Liver (tissue), 3 donors: ENCODE results near the gene IP6K3.

Experiments
- RAD21 ChIP-seq, 2 donors: IDR thresholded peaks; 2 replicates each; pipeline ENCODE4 v1.6.1; 2016; ENCODE audit warnings: antibody characterized with exemption in 2 of 2, mild to moderate bottlenecking in 2 of 2
- RXRA ChIP-seq, 2 donors: IDR thresholded peaks; 2 replicates each; pipeline ENCODE4 v1.6.1; 2017 to 2018; ENCODE audit warnings: antibody characterized with exemption in 2 of 2, mild to moderate bottlenecking in 1 of 2
- YY1 ChIP-seq: IDR thresholded peaks from 2 replicates; pipeline ENCODE4 v1.6.1; 2016; ENCODE audit warnings: antibody characterized with exemption, mild to moderate bottlenecking
- TF ChIP-seq, protein P1 (sequence below): IDR thresholded peaks from 2 replicates; pipeline ENCODE4 v1.6.1; 2016; ENCODE audit warnings: antibody characterized with exemption, mild to moderate bottlenecking
- TF ChIP-seq, protein P2 (sequence below): fragments of 150-350 bp; IDR thresholded peaks from 2 replicates; pipeline ENCODE4 v1.5.1; 2017; ENCODE audit warnings: improper control_type of control experiment, low read depth, low read length; ENCODE audit not compliant: missing input control
- TF ChIP-seq, protein P3 (sequence below): IDR thresholded peaks from 2 replicates; pipeline ENCODE4 v1.6.1; 2016; ENCODE audit warnings: antibody characterized with exemption
- donor health status: healthy.
- donor health status: healthy.

DNA sequence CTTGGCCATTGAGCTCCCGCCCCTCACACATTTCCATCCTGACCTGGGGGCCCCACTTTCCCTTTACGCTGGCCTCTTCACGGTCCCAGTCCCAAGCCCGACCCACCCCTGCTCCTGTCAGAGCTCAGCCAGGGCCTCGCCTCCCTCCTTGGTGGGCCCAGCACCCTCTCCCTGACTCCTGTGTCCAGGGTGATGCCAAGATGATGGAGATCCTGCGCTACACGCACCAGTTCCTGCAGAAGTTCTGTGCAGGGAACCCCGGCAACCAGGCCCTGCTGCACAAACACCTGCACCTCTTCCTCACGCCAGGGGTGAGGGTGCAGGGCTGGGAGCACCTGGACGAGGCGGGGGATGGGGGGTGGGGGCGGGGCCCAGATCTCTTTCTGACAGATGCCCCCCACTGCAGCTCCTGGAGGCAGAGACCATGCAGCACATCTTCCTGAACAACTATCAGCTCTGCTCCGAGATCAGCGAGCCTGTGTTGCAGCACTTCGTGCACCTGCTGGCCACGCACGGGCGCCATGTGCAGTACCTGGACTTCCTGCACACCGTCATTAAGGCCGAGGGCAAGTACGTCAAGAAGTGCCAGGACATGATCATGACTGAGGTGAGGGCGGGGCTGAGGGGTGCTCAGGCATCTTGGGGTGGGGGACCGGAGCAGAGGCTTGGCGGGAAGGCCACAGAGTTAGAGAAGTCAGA lies 68.3 kb downstream of the IP6K3 start:
- TF ChIP-seq, protein P1, sequence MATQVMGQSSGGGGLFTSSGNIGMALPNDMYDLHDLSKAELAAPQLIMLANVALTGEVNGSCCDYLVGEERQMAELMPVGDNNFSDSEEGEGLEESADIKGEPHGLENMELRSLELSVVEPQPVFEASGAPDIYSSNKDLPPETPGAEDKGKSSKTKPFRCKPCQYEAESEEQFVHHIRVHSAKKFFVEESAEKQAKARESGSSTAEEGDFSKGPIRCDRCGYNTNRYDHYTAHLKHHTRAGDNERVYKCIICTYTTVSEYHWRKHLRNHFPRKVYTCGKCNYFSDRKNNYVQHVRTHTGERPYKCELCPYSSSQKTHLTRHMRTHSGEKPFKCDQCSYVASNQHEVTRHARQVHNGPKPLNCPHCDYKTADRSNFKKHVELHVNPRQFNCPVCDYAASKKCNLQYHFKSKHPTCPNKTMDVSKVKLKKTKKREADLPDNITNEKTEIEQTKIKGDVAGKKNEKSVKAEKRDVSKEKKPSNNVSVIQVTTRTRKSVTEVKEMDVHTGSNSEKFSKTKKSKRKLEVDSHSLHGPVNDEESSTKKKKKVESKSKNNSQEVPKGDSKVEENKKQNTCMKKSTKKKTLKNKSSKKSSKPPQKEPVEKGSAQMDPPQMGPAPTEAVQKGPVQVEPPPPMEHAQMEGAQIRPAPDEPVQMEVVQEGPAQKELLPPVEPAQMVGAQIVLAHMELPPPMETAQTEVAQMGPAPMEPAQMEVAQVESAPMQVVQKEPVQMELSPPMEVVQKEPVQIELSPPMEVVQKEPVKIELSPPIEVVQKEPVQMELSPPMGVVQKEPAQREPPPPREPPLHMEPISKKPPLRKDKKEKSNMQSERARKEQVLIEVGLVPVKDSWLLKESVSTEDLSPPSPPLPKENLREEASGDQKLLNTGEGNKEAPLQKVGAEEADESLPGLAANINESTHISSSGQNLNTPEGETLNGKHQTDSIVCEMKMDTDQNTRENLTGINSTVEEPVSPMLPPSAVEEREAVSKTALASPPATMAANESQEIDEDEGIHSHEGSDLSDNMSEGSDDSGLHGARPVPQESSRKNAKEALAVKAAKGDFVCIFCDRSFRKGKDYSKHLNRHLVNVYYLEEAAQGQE, result no peak
- TF ChIP-seq, protein P2, sequence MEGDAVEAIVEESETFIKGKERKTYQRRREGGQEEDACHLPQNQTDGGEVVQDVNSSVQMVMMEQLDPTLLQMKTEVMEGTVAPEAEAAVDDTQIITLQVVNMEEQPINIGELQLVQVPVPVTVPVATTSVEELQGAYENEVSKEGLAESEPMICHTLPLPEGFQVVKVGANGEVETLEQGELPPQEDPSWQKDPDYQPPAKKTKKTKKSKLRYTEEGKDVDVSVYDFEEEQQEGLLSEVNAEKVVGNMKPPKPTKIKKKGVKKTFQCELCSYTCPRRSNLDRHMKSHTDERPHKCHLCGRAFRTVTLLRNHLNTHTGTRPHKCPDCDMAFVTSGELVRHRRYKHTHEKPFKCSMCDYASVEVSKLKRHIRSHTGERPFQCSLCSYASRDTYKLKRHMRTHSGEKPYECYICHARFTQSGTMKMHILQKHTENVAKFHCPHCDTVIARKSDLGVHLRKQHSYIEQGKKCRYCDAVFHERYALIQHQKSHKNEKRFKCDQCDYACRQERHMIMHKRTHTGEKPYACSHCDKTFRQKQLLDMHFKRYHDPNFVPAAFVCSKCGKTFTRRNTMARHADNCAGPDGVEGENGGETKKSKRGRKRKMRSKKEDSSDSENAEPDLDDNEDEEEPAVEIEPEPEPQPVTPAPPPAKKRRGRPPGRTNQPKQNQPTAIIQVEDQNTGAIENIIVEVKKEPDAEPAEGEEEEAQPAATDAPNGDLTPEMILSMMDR, result no peak
- TF ChIP-seq RXRA (IDR thresholded peaks at IDR 0.05) (no peak), YY1 (no peak), RAD21 (IDR thresholded peaks at IDR 0.05) (no peak)
- TF ChIP-seq, protein P3, sequence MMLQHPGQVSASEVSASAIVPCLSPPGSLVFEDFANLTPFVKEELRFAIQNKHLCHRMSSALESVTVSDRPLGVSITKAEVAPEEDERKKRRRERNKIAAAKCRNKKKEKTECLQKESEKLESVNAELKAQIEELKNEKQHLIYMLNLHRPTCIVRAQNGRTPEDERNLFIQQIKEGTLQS, result no peak
